Hepatocyte (in vitro differentiated cells): ENCODE results near the gene CARD10.

ENCODE experiments used
- EZH2 ChIP-seq: fragments of 200-600 bp; sonication (generic); IDR thresholded peaks from 2 replicates; pipeline ENCODE4 v1.6.1; 2016; ENCODE audit warnings: antibody characterized with exemption, mild to moderate bottlenecking, borderline replicate concordance
- TF ChIP-seq, protein P1 (sequence below): fragments of 200-600 bp; sonication (generic); IDR thresholded peaks from 2 replicates; pipeline ENCODE4 v1.5.1; 2016; ENCODE audit warnings: antibody characterized with exemption, mild to moderate bottlenecking; ENCODE audit not compliant: poor library complexity

DNA sequence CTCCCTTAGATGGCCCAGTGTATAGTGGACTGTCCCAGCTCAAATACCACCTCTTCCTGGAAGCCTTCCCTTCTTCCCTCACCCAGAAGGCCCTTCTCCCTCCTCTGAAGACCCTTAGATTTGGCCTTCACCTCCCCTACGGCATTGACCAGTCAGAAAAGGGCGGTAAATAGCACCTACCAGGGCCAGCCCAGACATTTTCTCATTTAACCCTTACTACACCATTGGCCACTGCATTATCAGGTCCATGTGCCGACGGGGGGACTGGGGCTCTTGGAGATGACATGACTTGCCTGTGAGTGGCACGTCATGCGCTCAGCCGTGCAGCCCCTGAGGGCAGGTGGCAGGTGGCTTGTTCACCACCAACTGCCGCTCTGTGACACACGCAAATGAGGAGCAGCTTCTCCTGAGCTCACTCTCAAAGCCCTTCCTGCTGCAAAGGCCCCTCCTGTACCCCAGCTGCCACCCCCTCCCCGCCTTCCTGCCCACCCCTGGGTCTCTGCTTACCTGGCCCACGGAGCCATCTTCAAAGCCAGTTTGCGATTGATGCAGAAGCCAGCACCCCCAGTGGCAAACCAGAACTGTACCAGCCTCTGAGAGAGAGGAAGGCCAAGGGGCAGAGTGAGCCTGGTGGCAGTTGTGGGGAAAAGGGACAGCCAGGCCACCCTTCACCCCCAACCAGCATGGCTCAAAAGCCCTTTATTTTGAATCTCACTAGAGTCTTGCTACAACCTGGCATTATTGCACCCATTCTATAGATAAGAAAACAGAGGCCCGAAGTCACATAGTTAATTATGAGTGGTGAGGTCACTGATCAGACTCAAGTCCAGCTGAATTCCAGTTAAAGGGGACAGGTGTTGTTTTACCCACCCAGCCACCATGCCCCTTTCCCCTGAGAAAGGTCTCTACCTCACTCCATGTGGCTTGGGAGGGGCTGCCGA is 42.6 kb downstream of the CARD10 start:
- TF ChIP-seq, protein P1, sequence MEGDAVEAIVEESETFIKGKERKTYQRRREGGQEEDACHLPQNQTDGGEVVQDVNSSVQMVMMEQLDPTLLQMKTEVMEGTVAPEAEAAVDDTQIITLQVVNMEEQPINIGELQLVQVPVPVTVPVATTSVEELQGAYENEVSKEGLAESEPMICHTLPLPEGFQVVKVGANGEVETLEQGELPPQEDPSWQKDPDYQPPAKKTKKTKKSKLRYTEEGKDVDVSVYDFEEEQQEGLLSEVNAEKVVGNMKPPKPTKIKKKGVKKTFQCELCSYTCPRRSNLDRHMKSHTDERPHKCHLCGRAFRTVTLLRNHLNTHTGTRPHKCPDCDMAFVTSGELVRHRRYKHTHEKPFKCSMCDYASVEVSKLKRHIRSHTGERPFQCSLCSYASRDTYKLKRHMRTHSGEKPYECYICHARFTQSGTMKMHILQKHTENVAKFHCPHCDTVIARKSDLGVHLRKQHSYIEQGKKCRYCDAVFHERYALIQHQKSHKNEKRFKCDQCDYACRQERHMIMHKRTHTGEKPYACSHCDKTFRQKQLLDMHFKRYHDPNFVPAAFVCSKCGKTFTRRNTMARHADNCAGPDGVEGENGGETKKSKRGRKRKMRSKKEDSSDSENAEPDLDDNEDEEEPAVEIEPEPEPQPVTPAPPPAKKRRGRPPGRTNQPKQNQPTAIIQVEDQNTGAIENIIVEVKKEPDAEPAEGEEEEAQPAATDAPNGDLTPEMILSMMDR, result no peak
- TF ChIP-seq EZH2, result no peak
